Effector memory CD8-positive, alpha-beta T cell (primary cell): ENCODE measurements around the gene ATP8B1.
"Not testable (repeated sequence)": the region's sequence is repeated elsewhere in the genome, so short reads cannot be mapped to it uniquely, and the experiment has no call there.

Experiments used
- ATAC-seq: fragments of 150-1000 bp; cut with Tn5 transposase; replicated peaks from 2 replicates; pipeline ENCODE4 v1.10.0; 2021; ENCODE audit warnings: mild to moderate bottlenecking, moderate library complexity
- DNase-seq, 3 experiments: peaks; one replicate each; pipeline ENCODE4 v3.0.0; 2021
- H3K27ac Mint-ChIP-seq, 2 donors: one replicate each; pipeline ENCODE4 v1.8.0; 2022; ENCODE audit warnings: mild to moderate bottlenecking in 2 of 2, mixed read lengths in 2 of 2, moderate library complexity in 2 of 2
- H3K27me3 Mint-ChIP-seq, 2 donors: one replicate each; pipeline ENCODE4 v1.8.0; 2022; ENCODE audit warnings: mixed read lengths in 2 of 2
- H3K36me3 Mint-ChIP-seq: one replicate; pipeline ENCODE4 v1.8.0; 2022; ENCODE audit warnings: mild to moderate bottlenecking, moderate library complexity, mixed read lengths; ENCODE audit not compliant: insufficient read depth
- H3K4me1 Mint-ChIP-seq, 2 donors: one replicate each; pipeline ENCODE4 v1.8.0; 2022; ENCODE audit warnings: low read depth in 2 of 2, mixed read lengths in 2 of 2
- H3K4me3 Mint-ChIP-seq, 2 donors: one replicate each; pipeline ENCODE4 v1.8.0; 2022; ENCODE audit warnings: mild to moderate bottlenecking in 2 of 2, mixed read lengths in 2 of 2, moderate library complexity in 2 of 2
- H3K9me3 Mint-ChIP-seq, 2 donors: one replicate each; pipeline ENCODE4 v1.8.0; 2022; ENCODE audit warnings: mixed read lengths in 2 of 2
- total RNA-seq, 9 experiments: gene quantifications; one replicate each; lab custom pipeline; 2026; lab: John Stamatoyannopoulos, UW

The ATP8B1 gene
- 0 to 0.36 (median 0.03) reads per million in 9 experiments for total RNA-seq

DNA sequence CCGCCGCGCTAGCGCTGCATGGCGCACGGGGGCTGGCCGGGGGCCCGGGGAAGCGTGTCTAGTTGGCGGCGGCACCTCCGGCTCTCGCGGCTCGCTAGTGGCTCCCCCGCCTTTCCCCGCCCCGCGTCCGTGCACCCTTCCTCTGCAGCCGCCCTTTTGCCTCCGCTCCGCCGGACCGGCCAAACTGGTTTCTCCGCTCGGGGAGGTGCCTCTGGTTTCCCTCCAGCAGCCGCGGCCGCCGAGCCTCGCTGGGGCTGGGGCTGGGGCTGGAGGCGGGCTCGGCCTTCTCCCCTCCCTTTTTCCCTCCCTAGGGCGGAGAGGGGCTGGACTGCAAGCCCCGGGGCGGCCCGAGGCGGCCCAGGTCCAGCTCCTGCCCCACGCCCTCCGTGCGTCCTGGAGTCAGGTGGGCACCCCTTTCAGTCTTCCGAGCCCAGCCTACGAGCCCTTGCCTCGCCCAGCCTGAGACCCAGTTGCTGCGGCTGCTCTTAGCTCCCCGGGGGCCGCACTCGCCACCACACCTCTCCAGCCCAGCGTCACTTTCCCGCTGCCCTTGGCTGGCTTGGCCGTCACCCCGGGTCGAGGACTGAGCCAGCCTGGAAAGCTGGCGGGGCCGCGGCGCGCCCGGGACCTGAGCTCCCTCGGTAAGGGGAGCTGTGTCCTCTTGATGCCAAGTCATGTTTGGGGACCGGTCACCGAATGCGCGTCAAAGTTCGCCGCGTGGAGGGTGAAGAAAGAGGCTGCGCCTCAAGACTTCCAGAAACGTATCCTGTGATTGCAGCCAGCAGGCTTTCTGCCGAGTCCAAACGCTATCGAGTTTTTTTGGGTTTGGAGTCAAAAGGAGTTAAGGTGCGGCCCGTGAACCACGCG, at the start of gene ATP8B1:
ATP8B1 (minus strand) TSS at position 213 of the 867 bp plus-strand sequence. CDS start 71,508 bp downstream, outside the sequence.
- H3K27me3 Mint-ChIP-seq, result peaks cover 32 to 61% of the 10 kb centered on the region in 2 donors
- DNase-seq (no peak), ATAC-seq (no peak)
- H3K27ac Mint-ChIP-seq, result no peak within 1 kb of the TSS
- no peaks in the 10 kb centered on the region for H3K36me3 Mint-ChIP-seq
- H3K4me1 Mint-ChIP-seq, result peaks cover 0 to 5% of the 10 kb centered on the region in 2 donors
- peak within 1 kb of the TSS in 1 of 2 donors; percentile 51 for H3K4me3 Mint-ChIP-seq
- no peaks in the 10 kb centered on the region for H3K9me3 Mint-ChIP-seq

DNA sequence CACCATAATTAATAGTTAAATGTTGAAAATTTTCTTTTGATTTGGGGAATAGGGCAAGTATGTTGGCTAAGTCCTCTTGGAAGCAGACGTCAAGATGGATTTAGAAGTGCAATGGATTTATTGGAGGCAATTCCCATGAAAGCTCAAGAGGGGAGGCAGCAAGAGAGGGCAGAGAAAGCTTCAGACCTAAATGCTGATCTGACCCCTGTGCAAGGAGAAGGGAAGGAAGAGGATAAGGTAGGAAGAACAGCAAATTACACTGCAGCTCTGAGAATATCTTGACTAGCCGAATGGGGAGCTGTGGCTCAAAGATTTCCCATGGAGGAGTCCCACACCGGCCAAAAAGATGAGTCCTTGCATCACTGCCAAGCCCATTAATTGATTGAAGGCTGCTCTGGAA, 46.9 kb upstream of the ATP8B1 start:
- Mint-ChIP-seq H3K27me3 (peaks cover 13 to 22% of the 10 kb centered on the region in 2 donors), H3K4me3 (no peak overlapping the region), H3K4me1 (no peaks in the 10 kb centered on the region), H3K9me3 (peaks cover 0 to 1% of the 10 kb centered on the region in 2 donors), H3K36me3 (no peaks in the 10 kb centered on the region), H3K27ac (no peak overlapping the region)
- ATAC-seq (no peak), DNase-seq (no peak)

DNA sequence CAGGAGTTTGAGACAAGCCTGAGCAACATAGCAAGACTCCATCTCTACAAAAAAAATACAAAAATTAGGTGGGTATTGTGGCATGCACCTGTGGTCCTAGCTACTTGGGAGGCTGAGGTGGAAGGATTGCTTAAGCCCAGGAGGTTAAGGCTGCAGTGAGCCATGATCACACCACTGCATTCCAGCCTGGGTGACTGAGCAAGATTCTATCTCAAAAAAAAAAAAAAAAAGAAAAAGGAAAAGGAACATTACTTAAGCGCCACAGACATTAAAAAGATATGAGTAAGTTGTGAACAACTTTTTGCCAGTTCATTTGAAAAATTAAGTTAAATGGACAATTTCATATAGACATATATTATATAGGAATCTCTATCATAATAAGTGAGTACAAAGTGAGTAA, 45.3 kb upstream of the ATP8B1 start:
- not testable (repeated sequence) for H3K36me3 Mint-ChIP-seq, DNase-seq, ATAC-seq, H3K4me3 Mint-ChIP-seq, H3K27ac Mint-ChIP-seq, H3K4me1 Mint-ChIP-seq, H3K9me3 Mint-ChIP-seq
- H3K27me3 Mint-ChIP-seq, result peaks cover 17 to 38% of the 10 kb centered on the region in 2 donors

DNA sequence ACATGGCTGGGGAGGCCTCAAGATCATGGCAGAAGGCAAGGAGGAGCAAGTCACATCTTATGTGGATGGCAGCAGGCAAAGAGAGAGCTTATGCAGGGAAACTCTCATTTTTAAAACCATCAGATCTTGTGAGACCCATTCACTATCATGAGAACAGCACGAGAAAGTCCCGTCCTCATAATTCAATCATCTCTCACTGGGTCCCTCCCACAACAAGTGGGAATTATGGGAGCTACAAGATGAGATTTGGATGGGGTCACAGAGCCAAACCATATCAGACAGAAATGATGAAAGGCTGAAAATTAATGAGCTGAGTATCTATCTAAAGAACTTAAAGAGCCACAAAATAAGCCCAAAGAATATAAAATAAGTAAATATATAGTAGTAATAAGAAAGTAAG, 44.3 kb upstream of the ATP8B1 start:
- H3K27me3 Mint-ChIP-seq, result peaks cover 26 to 43% of the 10 kb centered on the region in 2 donors
- not testable (repeated sequence) for H3K9me3 Mint-ChIP-seq, H3K4me1 Mint-ChIP-seq, ATAC-seq, H3K4me3 Mint-ChIP-seq, DNase-seq, H3K36me3 Mint-ChIP-seq, H3K27ac Mint-ChIP-seq

DNA sequence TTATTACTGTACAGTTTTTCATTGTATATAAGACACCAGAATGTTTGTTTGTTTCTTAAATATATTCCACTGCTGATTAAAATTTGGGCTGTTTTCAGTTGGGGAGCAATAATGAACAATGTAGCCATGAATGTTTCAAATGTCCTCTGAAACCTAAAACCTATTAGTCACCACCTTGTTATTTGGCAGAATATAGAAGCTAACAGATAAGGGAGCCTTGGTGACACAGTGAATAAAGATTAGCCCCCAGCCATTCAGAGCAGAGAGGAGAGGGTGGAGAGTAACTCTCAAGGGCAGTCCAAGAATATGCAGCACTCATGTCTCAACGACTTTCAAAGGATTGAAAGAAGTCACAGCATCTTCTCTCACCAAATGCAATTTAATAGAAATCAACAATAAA, 43.1 kb upstream of the ATP8B1 start:
- Mint-ChIP-seq H3K9me3 (peaks cover 0 to 1% of the 10 kb centered on the region in 2 donors), H3K27ac (no peak overlapping the region), H3K4me1 (no peaks in the 10 kb centered on the region), H3K4me3 (no peak overlapping the region), H3K27me3 (peaks cover 27 to 43% of the 10 kb centered on the region in 2 donors), H3K36me3 (peaks cover 3% of the 10 kb centered on the region)
- ATAC-seq, result no peak
- no peak for DNase-seq

DNA sequence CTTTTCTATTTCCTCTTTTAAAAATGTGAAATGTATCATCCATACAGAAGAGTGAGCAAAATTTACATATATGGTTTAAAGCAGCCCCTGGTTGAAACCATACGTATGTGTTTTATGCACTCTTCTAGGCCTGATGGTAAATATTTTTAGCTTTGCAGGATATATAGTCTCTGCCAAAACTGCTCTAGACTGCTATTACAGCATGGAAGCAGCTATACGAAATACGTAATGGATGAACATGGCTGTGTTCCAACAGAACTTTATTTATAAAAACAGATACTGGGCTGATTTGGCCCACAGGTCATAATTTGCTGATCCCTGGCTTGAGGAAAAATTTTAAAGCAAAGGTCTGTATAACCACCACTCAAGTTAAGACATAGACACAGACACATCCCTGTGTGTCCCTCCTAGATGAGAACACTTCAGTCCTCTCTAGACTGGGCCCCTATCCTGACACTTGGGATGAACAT, 42.5 kb upstream of the ATP8B1 start:
- no peak for ATAC-seq
- no peak overlapping the region for H3K4me3 Mint-ChIP-seq
- no peaks in the 10 kb centered on the region for H3K4me1 Mint-ChIP-seq
- no peak overlapping the region for H3K27ac Mint-ChIP-seq
- H3K36me3 Mint-ChIP-seq, result peaks cover 3% of the 10 kb centered on the region
- peaks cover 0 to 1% of the 10 kb centered on the region in 2 donors for H3K9me3 Mint-ChIP-seq
- peaks cover 27 to 43% of the 10 kb centered on the region in 2 donors for H3K27me3 Mint-ChIP-seq
- no peak for DNase-seq

DNA sequence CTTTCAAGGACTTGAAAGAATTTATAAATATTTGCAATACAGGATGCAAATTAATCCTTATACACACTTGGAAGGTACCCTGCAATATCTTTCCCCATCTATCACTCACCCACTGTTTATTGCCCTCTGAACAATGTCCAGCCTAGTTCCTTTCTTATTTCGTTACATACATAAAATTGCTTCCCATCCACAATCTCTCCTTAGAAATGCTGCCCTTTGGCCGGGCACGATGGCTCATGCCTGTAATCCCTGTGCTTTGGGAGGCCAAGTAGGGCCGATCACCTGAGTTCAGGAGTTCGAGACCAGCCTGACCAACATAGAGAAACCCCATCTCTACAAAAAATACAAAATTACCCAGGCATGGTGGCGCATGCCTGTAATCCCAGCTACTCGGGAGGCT, 41.2 kb upstream of the ATP8B1 start:
- H3K4me3 Mint-ChIP-seq, result no peak overlapping the region
- no peak overlapping the region for H3K27ac Mint-ChIP-seq
- peaks cover 3% of the 10 kb centered on the region for H3K36me3 Mint-ChIP-seq
- no peaks in the 10 kb centered on the region for H3K9me3 Mint-ChIP-seq
- no peaks in the 10 kb centered on the region for H3K4me1 Mint-ChIP-seq
- DNase-seq (no peak), ATAC-seq (no peak)
- H3K27me3 Mint-ChIP-seq, result peaks cover 20 to 39% of the 10 kb centered on the region in 2 donors

DNA sequence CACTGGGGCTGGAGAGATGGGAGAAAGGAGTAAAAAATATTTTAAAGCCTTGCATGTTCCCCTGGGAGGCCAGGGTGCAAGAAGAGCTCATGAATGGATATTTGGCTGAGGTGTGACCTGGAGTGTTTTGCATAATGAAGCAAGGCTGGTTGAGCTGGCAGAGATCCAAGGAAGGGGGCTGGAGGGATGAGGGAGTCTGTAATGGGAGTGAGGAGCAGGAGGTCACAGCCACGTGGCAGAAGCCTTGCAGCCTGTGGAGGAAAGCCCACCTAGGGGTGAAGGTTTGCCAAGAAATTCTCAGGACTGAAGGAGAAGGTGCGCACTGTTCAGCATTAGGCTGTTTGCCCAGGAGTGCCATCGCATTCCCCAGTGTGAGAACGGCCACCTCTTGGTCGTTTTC, 40.3 kb upstream of the ATP8B1 start:
- H3K4me1 Mint-ChIP-seq, result no peaks in the 10 kb centered on the region
- DNase-seq, result no peak
- no peak for ATAC-seq
- H3K4me3 Mint-ChIP-seq, result no peak overlapping the region
- H3K27ac Mint-ChIP-seq, result no peak overlapping the region
- H3K36me3 Mint-ChIP-seq, result peaks cover 3% of the 10 kb centered on the region
- peaks cover 24 to 46% of the 10 kb centered on the region in 2 donors for H3K27me3 Mint-ChIP-seq
- H3K9me3 Mint-ChIP-seq, result no peaks in the 10 kb centered on the region

DNA sequence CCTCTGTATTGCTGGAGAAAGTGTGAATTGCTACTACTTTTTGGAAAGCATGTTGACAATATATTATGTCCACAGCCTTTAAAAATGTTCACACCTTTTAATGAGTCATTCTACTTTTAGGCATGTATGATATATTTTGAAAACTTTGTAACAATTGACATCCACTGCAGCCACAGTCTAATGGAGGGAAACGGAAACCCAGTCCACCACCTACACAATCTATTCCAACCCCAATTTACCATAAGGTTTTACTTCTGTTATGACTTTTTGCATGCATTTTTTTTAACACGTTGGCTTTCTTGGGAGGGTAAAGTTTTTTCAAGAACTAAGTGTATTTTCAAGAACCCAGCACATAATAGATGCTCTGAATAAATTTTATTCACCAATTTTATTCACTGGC, 38.5 kb upstream of the ATP8B1 start:
- ATAC-seq (no peak), DNase-seq (no peak)
- H3K4me1 Mint-ChIP-seq, result no peaks in the 10 kb centered on the region
- H3K27ac Mint-ChIP-seq, result no peak overlapping the region
- H3K9me3 Mint-ChIP-seq, result no peaks in the 10 kb centered on the region
- H3K27me3 Mint-ChIP-seq, result peaks cover 32 to 59% of the 10 kb centered on the region in 2 donors
- no peak overlapping the region for H3K4me3 Mint-ChIP-seq
- peaks cover 3% of the 10 kb centered on the region for H3K36me3 Mint-ChIP-seq

DNA sequence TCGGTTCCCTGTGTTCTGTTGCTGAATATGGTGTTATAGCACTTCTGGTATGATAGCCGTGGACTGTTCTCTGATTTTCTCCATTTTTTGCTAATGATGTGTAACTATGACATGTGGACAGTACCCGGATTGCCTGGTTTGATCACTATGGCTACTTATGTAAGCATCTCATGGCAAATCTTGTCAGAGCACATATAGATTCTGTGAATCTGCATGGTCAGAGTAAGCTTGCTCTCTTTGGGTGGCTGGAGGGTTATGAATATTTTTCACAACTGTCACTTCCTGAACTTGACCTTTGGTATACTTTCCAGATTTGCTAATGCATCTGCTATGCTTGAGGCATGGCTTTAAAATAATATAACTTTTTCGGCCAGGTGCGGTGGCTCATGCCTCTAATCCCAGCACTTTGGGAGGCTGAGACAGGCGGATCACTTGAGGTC, 36.8 kb upstream of the ATP8B1 start:
- Mint-ChIP-seq H3K27me3 (peaks cover 35 to 58% of the 10 kb centered on the region in 2 donors), H3K36me3 (peaks cover 3% of the 10 kb centered on the region), H3K27ac (no peak overlapping the region), H3K9me3 (no peaks in the 10 kb centered on the region), H3K4me1 (no peaks in the 10 kb centered on the region), H3K4me3 (no peak overlapping the region)
- ATAC-seq (no peak), DNase-seq (no peak)

DNA sequence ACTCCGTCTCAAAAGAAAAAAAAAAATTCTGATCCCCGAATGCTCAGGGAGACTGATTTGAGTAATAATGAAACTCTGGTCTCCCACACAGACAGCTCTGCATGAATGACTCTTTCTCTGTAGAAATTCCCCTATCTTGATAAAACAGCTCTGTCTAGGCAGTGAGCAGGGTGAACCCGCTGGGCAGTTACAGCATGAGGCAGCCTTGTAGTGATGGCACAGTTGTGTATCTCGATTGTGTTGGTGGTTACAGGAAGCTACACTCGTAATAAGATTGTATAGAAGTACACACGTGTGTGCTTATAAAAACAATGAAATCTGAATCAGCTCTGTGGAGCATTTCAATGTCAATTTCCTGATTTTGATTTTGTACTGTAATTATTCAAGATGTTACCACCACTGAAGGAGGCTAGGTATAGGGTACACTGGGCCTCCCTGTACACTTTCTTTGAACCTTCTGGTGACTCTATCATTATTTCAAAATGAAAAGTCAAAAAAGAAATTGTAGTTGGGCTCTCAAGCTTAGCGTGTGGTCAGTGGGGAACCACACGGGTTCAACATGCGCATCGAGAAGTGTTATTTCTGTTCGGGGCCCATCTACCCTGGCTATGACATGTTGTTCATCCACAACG, 34.9 kb upstream of the ATP8B1 start:
- DNase-seq (no peak), ATAC-seq (peak; percentile 37)
- Mint-ChIP-seq H3K4me3 (no peak overlapping the region), H3K36me3 (no peaks in the 10 kb centered on the region), H3K27ac (no peak overlapping the region), H3K4me1 (peaks cover under 1 to 3% of the 10 kb centered on the region in 2 donors), H3K9me3 (no peaks in the 10 kb centered on the region), H3K27me3 (peaks cover 28 to 39% of the 10 kb centered on the region in 2 donors)

DNA sequence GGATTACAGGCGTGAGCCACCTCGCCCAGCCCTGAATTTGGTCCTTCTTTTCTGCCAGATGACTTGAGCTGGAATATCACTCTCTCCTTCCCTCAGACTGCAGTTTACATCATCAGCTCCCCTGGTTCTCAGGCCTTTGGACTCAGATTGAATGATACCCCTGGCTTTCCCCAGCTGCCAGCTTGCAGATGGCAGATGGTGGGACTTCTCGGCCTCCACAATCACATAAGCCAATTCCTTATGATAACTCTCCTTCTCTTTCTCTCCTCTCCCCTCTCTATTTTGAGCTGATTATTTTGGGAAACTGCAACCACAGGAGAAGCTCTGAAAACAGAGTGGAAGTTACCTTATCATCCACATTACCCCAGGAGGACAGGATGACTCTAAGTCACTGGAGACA, 33.4 kb upstream of the ATP8B1 start:
- Mint-ChIP-seq H3K36me3 (no peaks in the 10 kb centered on the region), H3K4me3 (no peak overlapping the region), H3K4me1 (peaks cover 3 to 5% of the 10 kb centered on the region in 2 donors), H3K27ac (no peak overlapping the region), H3K9me3 (peaks cover 0 to 2% of the 10 kb centered on the region in 2 donors), H3K27me3 (peaks cover 21 to 37% of the 10 kb centered on the region in 2 donors)
- no peak for DNase-seq
- no peak for ATAC-seq

DNA sequence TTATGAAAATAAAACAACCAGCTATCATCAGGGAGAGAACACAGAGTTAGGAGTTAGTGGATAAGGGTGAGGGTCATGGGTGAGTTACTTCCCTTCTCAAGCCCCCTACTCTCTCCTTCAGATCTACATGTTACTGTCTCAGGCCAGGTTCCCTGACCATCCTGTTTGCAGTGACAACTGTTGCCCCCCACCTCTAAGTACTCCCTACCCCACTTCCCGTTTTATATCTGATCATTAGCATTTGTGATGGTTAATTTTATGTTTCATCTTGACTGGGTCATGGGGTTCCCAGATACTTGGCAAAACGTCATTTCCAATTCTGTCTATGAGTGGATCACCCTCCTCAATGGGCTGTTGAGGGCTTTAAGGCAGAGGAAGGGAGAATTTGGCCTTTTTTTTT, 32.8 kb upstream of the ATP8B1 start:
- Mint-ChIP-seq H3K27me3 (peaks cover 21 to 37% of the 10 kb centered on the region in 2 donors), H3K36me3 (no peaks in the 10 kb centered on the region), H3K4me3 (no peak overlapping the region), H3K9me3 (peaks cover 0 to 5% of the 10 kb centered on the region in 2 donors), H3K4me1 (peaks cover 5% of the 10 kb centered on the region in 2 donors), H3K27ac (no peak overlapping the region)
- no peak for ATAC-seq
- DNase-seq, result no peak
